Upper lobe of right lung (tissue), 1 donor: ENCODE data around the gene TNFRSF1B. TPM values are rescaled to one million over a fixed set of nuclear protein-coding genes. Genes with fewer than 3 reads are reported as not detected.

Experiments
- ATAC-seq: fragments of 200-7000 bp; cut with Tn5 transposase; one replicate; pipeline ENCODE4 v1.9.1; 2020; ENCODE audit warnings: mild to moderate bottlenecking, moderate library complexity
- DNase-seq: peaks from one replicate; pipeline ENCODE4 v3.0.0-alpha.2; 2020
- H3K27ac ChIP-seq: fragments of 200-600 bp; one replicate; pipeline ENCODE4 v1.8.0; 2022
- H3K27me3 ChIP-seq: fragments of 200-600 bp; one replicate; pipeline ENCODE4 v1.8.0; 2022; ENCODE audit warnings: mild to moderate bottlenecking
- H3K36me3 ChIP-seq: fragments of 200-600 bp; one replicate; pipeline ENCODE4 v1.8.0; 2022
- H3K4me1 ChIP-seq: fragments of 200-600 bp; one replicate; pipeline ENCODE4 v1.8.0; 2022
- H3K4me3 ChIP-seq: fragments of 200-600 bp; one replicate; pipeline ENCODE4 v1.8.0; 2022; ENCODE audit warnings: mild to moderate bottlenecking
- H3K9me3 ChIP-seq: fragments of 200-600 bp; one replicate; pipeline ENCODE4 v1.8.0; 2022
- CTCF ChIP-seq: fragments of 200-600 bp; IDR thresholded peaks from one replicate; pipeline ENCODE4 v1.8.0; 2022; ENCODE audit warnings: antibody characterized with exemption
- intact Hi-C: fragments of 100-400 bp; cut with DNase I; formaldehyde crosslinking; loops from one replicate; pipeline ENCODE4 v1.11.0; 2022
- total RNA-seq: library from RNA; stranded (reverse); fragmentation: NEBNext Ultra II Directional; extraction: Animal tissue kit (Norgen Biotek cat#: 25700); gene quantifications from one replicate; pipeline ENCODE4 v1.2.1, GENCODE V29; 2021
- donor health status: DM: no; HTN: yes; CAD: no; lungs with severe emphysema.

TNFRSF1B gene
- total RNA-seq, 1 donor from 2014 or later, result 62.4 TPM

- Histone ChIP-seq H3K27me3 (no peaks in the 10 kb centered on the region), H3K9me3 (no peaks in the 10 kb centered on the region), H3K27ac (no peak overlapping the region), H3K36me3 (no peaks in the 10 kb centered on the region), H3K4me1 (peaks cover 21% of the 10 kb centered on the region), H3K4me3 (no peak overlapping the region)
- no peak for TF ChIP-seq CTCF
- no peak for DNase-seq
- ATAC-seq, result no peak
- intact Hi-C loops, result no loop called here
Measured at GRCh38 chr1:12138196-12139168, 28.3 kb upstream of the TNFRSF1B start.

GRCh38 chr1:12140016-12140415, 26.8 kb upstream of the TNFRSF1B start:
- TF ChIP-seq CTCF, result no peak
- intact Hi-C loops, result loop anchor here (10.0 kb wide), 1 partner anchor 55 kb away; no protein-coding TSS in a partner anchor
- no peaks in the 10 kb centered on the region for H3K9me3 ChIP-seq
- H3K4me1 ChIP-seq, result peaks cover 35% of the 10 kb centered on the region
- H3K27ac ChIP-seq, result no peak overlapping the region
- DNase-seq (no peak), ATAC-seq (no peak)
- no peaks in the 10 kb centered on the region for H3K27me3 ChIP-seq
- H3K4me3 ChIP-seq, result no peak overlapping the region
- H3K36me3 ChIP-seq, result no peaks in the 10 kb centered on the region

- ATAC-seq (no peak), DNase-seq (no peak)
- Histone ChIP-seq H3K36me3 (no peaks in the 10 kb centered on the region), H3K4me1 (peaks cover 36% of the 10 kb centered on the region), H3K9me3 (no peaks in the 10 kb centered on the region), H3K27me3 (no peaks in the 10 kb centered on the region), H3K4me3 (no peak overlapping the region), H3K27ac (no peak overlapping the region)
- intact Hi-C loops, result loop anchor here (10.0 kb wide), 1 partner anchor 54 kb away; no protein-coding TSS in a partner anchor
- TF ChIP-seq CTCF, result no peak
Measured at GRCh38 chr1:12140515-12141162, 26.2 kb upstream of the TNFRSF1B start.

GRCh38 chr1:12141163-12141850, 25.5 kb upstream of the TNFRSF1B start:
- no peak for TF ChIP-seq CTCF
- intact Hi-C loops, result loop anchor here (10.0 kb wide), 1 partner anchor 53 kb away; no protein-coding TSS in a partner anchor
- Histone ChIP-seq H3K4me1 (peaks cover 35% of the 10 kb centered on the region), H3K27ac (no peak overlapping the region), H3K9me3 (no peaks in the 10 kb centered on the region), H3K27me3 (no peaks in the 10 kb centered on the region), H3K36me3 (no peaks in the 10 kb centered on the region), H3K4me3 (no peak overlapping the region)
- no peak for DNase-seq
- no peak for ATAC-seq

- Histone ChIP-seq H3K36me3 (no peaks in the 10 kb centered on the region), H3K27ac (no peak overlapping the region), H3K4me1 (peaks cover 43% of the 10 kb centered on the region), H3K9me3 (no peaks in the 10 kb centered on the region), H3K4me3 (no peak overlapping the region), H3K27me3 (no peaks in the 10 kb centered on the region)
- no peak for TF ChIP-seq CTCF
- ATAC-seq (no peak), DNase-seq (no peak)
- intact Hi-C loops, result loop anchor here (10.0 kb wide), 1 partner anchor 53 kb away; no protein-coding TSS in a partner anchor
Measured at GRCh38 chr1:12142141-12142823, 24.5 kb upstream of the TNFRSF1B start.
